HepG2 (cell line): Measurements from ENCODE around the gene RTBDN. TPM values are rescaled to one million over a fixed set of nuclear protein-coding genes. Genes with fewer than 3 reads are reported as not detected.
A peak's percentile ranks its signal among the peaks of the same experiment; 100 is the strongest.

Source experiments
- CBX5 ChIP-seq: sonication (generic); formaldehyde crosslinking; IDR thresholded peaks from 2 replicates; pipeline ENCODE4 v1.4.0; 2020; ENCODE audit warnings: missing genetic modification reagents, borderline replicate concordance
- CCDC6 ChIP-seq: sonication (generic); formaldehyde crosslinking; IDR thresholded peaks from 2 replicates; pipeline ENCODE4 v1.8.1; 2022; ENCODE audit warnings: mild to moderate bottlenecking, missing genetic modification reagents, moderate library complexity
- EZH2 ChIP-seq: conservative IDR thresholded peaks from 2 replicates; pipeline ENCODE4 v1.6.1; 2012; ENCODE audit warnings: mild to moderate bottlenecking, low read depth, low read length, moderate library complexity
- HIVEP1 ChIP-seq: sonication (generic); formaldehyde crosslinking; IDR thresholded peaks from 2 replicates; pipeline ENCODE4 v1.4.0; 2020; ENCODE audit warnings: mild to moderate bottlenecking, missing genetic modification reagents
- HMGA1 ChIP-seq: sonication (generic); formaldehyde crosslinking; conservative IDR thresholded peaks from 2 replicates; pipeline ENCODE4 v1.4.0; 2020; ENCODE audit warnings: missing genetic modification reagents
- HNRNPH1 ChIP-seq: fragments of 200-400 bp; formaldehyde crosslinking; optimal IDR thresholded peaks from 2 replicates; pipeline ENCODE3; 2017; ENCODE audit warnings: mild to moderate bottlenecking, low read depth, low read length
- HNRNPLL ChIP-seq: fragments of 200-400 bp; formaldehyde crosslinking; IDR thresholded peaks from 2 replicates; pipeline ENCODE4 v1.6.1; 2017; ENCODE audit warnings: mild to moderate bottlenecking, low read depth, low read length; ENCODE audit not compliant: poor library complexity, severe bottlenecking
- RCOR2 ChIP-seq: IDR thresholded peaks from 2 replicates; pipeline ENCODE4 v1.6.1; 2016; ENCODE audit warnings: missing biosample characterization, missing genetic modification reagents
- SIN3A ChIP-seq: IDR thresholded peaks from 2 replicates; pipeline ENCODE4 v1.6.1; 2011; ENCODE audit warnings: low read depth, mild to moderate bottlenecking, control low read depth, low read length, borderline replicate concordance
- SMARCC2 ChIP-seq: fragments of 450-650 bp; IDR thresholded peaks from 2 replicates; pipeline ENCODE4 v1.6.1; 2017; ENCODE audit warnings: antibody characterized with exemption, mild to moderate bottlenecking
- SSRP1 ChIP-seq: IDR thresholded peaks from 2 replicates; pipeline ENCODE4 v1.6.1; 2016; ENCODE audit warnings: control low read depth
- ZNF274 ChIP-seq: sonication (generic); formaldehyde crosslinking; IDR thresholded peaks from 2 replicates; pipeline ENCODE4 v1.5.1; 2020; ENCODE audit warnings: mild to moderate bottlenecking, missing genetic modification reagents
- ZNF546 ChIP-seq: sonication (generic); formaldehyde crosslinking; conservative IDR thresholded peaks from 2 replicates; pipeline ENCODE4 v1.8.1; 2023; ENCODE audit warnings: mild to moderate bottlenecking, missing genetic modification reagents
- ZNF777 ChIP-seq: sonication (generic); formaldehyde crosslinking; IDR thresholded peaks from 2 replicates; pipeline ENCODE4 v1.4.0; 2020; ENCODE audit warnings: missing genetic modification reagents
- polyA plus RNA-seq, 8 experiments: library from polyadenylated mRNA; depleted of rRNA in 3 of 8; stranded (reverse) in 7 of 8; unstranded in 1 of 8; fragments of >200 nt; fragmentation: Illumina TruSeq in 4 of 8; extraction: Trizol in 4 of 8; gene quantifications; 2 replicates each; pipeline versions ENCODE4 v1.2.1 to v1.2.3, GENCODE V29; 2011 to 2016; ENCODE audit warnings: low read depth in 4 of 8, missing spikeins in 1 of 8, mixed read lengths in 1 of 8; ENCODE audit not compliant: insufficient read depth in 1 of 8
- total RNA-seq, 5 experiments: library from RNA; depleted of rRNA; stranded (reverse); fragments of >200 nt; fragmentation: Illumina TruSeq; extraction: Trizol; gene quantifications; 2 replicates each; pipeline ENCODE4 v1.2.3, GENCODE V29; 2016; ENCODE audit warnings: low read depth in 1 of 5
- TF ChIP-seq, protein P1 (sequence below): sonication (generic); IDR thresholded peaks from 2 replicates; pipeline ENCODE4 v1.6.1; 2016; ENCODE audit warnings: low read depth, borderline replicate concordance
- TF ChIP-seq, protein P2 (sequence below): IDR thresholded peaks from 2 replicates; pipeline ENCODE4 v1.6.1; 2016; ENCODE audit warnings: mild to moderate bottlenecking
- TF ChIP-seq, protein P3 (sequence below): sonication (generic); formaldehyde crosslinking; IDR thresholded peaks from 2 replicates; pipeline ENCODE4 v1.4.0; 2020; ENCODE audit warnings: low read depth, missing genetic modification reagents
- TF ChIP-seq, protein P4 (sequence below): sonication (generic); formaldehyde crosslinking; IDR thresholded peaks from 2 replicates; pipeline ENCODE4 v1.8.0; 2022; ENCODE audit warnings: missing genetic modification reagents, mild to moderate bottlenecking, borderline replicate concordance
- TF ChIP-seq, protein P5 (sequence below), 2 experiments: sonication (generic) in 1 of 2; formaldehyde crosslinking in 1 of 2; IDR thresholded peaks; 2 replicates each; pipeline versions ENCODE4 v1.5.1 to v1.6.1; 2011 to 2020; ENCODE audit warnings: borderline replicate concordance in 1 of 2, low read depth in 1 of 2, low read length in 1 of 2, mild to moderate bottlenecking in 1 of 2, missing genetic modification reagents in 1 of 2, moderate library complexity in 1 of 2

The RTBDN gene
- total and polyA plus RNA-seq, 2 of the 13 experiments (the other 11 are each of a cell fraction or from before 2014, with no cell fraction given), result 0.27 to 0.48 TPM

DNA sequence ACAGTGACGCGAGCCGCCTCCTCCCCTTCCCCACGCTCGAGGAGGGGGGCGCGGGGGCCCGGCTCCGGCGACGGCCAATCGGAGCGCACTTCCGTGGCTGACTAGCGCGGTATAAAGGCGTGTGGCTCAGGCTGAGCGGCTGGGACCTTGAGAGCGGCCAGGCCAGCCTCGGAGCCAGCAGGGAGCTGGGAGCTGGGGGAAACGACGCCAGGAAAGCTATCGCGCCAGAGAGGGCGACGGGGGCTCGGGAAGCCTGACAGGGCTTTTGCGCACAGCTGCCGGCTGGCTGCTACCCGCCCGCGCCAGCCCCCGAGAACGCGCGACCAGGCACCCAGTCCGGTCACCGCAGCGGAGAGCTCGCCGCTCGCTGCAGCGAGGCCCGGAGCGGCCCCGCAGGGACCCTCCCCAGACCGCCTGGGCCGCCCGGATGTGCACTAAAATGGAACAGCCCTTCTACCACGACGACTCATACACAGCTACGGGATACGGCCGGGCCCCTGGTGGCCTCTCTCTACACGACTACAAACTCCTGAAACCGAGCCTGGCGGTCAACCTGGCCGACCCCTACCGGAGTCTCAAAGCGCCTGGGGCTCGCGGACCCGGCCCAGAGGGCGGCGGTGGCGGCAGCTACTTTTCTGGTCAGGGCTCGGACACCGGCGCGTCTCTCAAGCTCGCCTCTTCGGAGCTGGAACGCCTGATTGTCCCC lies 42.9 kb downstream of the RTBDN start, which contains the start of gene JUNB (continued):
- TF ChIP-seq EZH2 (no peak), ZNF274 (CRISPR knock-in tag) (no peak), SMARCC2 (no peak), HNRNPH1 (peak; percentile 53), ZNF777 (CRISPR knock-in tag) (peak; percentile 85), CCDC6 (peak; percentile 91), SSRP1 (CRISPR knock-in tag) (no peak), HNRNPLL (peak; percentile 70), ZNF546 (CRISPR knock-in tag) (no peak; the same call in 1 of the 2 replicates), SIN3A (peak; percentile 78), HMGA1 (no peak), HIVEP1 (CRISPR knock-in tag) (peak; percentile 98), CBX5 (CRISPR knock-in tag) (peak; percentile 88; the same call in 1 of the 2 replicates), RCOR2 (CRISPR knock-in tag) (no peak)
- TF ChIP-seq, protein P1, sequence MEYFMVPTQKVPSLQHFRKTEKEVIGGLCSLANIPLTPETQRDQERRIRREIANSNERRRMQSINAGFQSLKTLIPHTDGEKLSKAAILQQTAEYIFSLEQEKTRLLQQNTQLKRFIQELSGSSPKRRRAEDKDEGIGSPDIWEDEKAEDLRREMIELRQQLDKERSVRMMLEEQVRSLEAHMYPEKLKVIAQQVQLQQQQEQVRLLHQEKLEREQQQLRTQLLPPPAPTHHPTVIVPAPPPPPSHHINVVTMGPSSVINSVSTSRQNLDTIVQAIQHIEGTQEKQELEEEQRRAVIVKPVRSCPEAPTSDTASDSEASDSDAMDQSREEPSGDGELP, result peak; percentile 55; the same call in 1 of the 2 replicates
- TF ChIP-seq, protein P2, sequence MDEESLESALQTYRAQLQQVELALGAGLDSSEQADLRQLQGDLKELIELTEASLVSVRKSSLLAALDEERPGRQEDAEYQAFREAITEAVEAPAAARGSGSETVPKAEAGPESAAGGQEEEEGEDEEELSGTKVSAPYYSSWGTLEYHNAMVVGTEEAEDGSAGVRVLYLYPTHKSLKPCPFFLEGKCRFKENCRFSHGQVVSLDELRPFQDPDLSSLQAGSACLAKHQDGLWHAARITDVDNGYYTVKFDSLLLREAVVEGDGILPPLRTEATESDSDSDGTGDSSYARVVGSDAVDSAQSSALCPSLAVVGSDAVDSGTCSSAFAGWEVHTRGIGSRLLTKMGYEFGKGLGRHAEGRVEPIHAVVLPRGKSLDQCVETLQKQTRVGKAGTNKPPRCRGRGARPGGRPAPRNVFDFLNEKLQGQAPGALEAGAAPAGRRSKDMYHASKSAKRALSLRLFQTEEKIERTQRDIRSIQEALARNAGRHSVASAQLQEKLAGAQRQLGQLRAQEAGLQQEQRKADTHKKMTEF, result peak; percentile 96
- TF ChIP-seq, protein P3, sequence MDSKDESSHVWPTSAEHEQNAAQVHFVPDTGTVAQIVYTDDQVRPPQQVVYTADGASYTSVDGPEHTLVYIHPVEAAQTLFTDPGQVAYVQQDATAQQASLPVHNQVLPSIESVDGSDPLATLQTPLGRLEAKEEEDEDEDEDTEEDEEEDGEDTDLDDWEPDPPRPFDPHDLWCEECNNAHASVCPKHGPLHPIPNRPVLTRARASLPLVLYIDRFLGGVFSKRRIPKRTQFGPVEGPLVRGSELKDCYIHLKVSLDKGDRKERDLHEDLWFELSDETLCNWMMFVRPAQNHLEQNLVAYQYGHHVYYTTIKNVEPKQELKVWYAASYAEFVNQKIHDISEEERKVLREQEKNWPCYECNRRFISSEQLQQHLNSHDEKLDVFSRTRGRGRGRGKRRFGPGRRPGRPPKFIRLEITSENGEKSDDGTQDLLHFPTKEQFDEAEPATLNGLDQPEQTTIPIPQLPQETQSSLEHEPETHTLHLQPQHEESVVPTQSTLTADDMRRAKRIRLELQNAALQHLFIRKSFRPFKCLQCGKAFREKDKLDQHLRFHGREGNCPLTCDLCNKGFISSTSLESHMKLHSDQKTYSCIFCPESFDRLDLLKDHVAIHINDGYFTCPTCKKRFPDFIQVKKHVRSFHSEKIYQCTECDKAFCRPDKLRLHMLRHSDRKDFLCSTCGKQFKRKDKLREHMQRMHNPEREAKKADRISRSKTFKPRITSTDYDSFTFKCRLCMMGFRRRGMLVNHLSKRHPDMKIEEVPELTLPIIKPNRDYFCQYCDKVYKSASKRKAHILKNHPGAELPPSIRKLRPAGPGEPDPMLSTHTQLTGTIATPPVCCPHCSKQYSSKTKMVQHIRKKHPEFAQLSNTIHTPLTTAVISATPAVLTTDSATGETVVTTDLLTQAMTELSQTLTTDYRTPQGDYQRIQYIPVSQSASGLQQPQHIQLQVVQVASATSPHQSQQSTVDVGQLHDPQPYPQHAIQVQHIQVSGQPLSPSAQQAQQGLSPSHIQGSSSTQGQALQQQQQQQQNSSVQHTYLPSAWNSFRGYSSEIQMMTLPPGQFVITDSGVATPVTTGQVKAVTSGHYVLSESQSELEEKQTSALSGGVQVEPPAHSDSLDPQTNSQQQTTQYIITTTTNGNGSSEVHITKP, result peak; percentile 96
- TF ChIP-seq, protein P4, sequence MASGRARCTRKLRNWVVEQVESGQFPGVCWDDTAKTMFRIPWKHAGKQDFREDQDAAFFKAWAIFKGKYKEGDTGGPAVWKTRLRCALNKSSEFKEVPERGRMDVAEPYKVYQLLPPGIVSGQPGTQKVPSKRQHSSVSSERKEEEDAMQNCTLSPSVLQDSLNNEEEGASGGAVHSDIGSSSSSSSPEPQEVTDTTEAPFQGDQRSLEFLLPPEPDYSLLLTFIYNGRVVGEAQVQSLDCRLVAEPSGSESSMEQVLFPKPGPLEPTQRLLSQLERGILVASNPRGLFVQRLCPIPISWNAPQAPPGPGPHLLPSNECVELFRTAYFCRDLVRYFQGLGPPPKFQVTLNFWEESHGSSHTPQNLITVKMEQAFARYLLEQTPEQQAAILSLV, result peak; percentile 82; the same call in 1 of the 2 replicates
- TF ChIP-seq, protein P5, sequence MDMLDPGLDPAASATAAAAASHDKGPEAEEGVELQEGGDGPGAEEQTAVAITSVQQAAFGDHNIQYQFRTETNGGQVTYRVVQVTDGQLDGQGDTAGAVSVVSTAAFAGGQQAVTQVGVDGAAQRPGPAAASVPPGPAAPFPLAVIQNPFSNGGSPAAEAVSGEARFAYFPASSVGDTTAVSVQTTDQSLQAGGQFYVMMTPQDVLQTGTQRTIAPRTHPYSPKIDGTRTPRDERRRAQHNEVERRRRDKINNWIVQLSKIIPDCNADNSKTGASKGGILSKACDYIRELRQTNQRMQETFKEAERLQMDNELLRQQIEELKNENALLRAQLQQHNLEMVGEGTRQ (IDR thresholded peaks at IDR 0.05; ENCODE audit: low read depth, low read length), result no peak
- TF ChIP-seq, protein P5 (CRISPR knock-in tag; IDR thresholded peaks at IDR 0.05; ENCODE audit: borderline replicate concordance), result no peak; the same call in 1 of the 2 replicates
